Stimulated activated CD8-positive, alpha-beta memory T cell treated with anti-CD3 and anti-CD28 coated beads, Interleukin-2, amount 100 ng/mL, for 48 hours (primary cell): ENCODE results near the gene CD2.

Experiments used
- DNase-seq, 2 donors: peaks; one replicate each; pipeline ENCODE4 v3.0.0-alpha.2; 2020; ENCODE audit warnings: low read depth in 2 of 2

The CD2 gene

GRCh38 chr1:116754198-116754977 lies at the start of gene CD2:
CD2 (plus strand) TSS chr1:116754430; CDS start chr1:116754493, 63 bp downstream.
- DNase-seq, result no peak

GRCh38 chr1:116706123-116706522 lies 48.1 kb upstream of the CD2 start:
- no peak for DNase-seq

- DNase-seq, result no peak
Measured at GRCh38 chr1:116706841-116707240, 47.4 kb upstream of the CD2 start.

- DNase-seq, result no peak
Measured at GRCh38 chr1:116708255-116708900, 45.9 kb upstream of the CD2 start.

GRCh38 chr1:116709666-116710167 lies 44.5 kb upstream of the CD2 start:
- no peak for DNase-seq

GRCh38 chr1:116710420-116711262 lies 43.6 kb upstream of the CD2 start:
- DNase-seq, result no peak

- DNase-seq, result no peak
Measured at GRCh38 chr1:116711263-116711840, 42.9 kb upstream of the CD2 start.

- no peak for DNase-seq
Measured at GRCh38 chr1:116712510-116712909, 41.7 kb upstream of the CD2 start.

- no peak for DNase-seq
Measured at GRCh38 chr1:116713474-116713873, 40.8 kb upstream of the CD2 start.

GRCh38 chr1:116716391-116716790 lies 37.8 kb upstream of the CD2 start:
- no peak for DNase-seq

GRCh38 chr1:116717318-116717717 lies 36.9 kb upstream of the CD2 start:
- no peak for DNase-seq

GRCh38 chr1:116720364-116721038 lies 33.7 kb upstream of the CD2 start:
- DNase-seq, result no peak

- no peak for DNase-seq
Measured at GRCh38 chr1:116721039-116721405, 33.2 kb upstream of the CD2 start.

- no peak for DNase-seq
Measured at GRCh38 chr1:116721451-116722007, 32.7 kb upstream of the CD2 start.

GRCh38 chr1:116722016-116722838 lies 32.0 kb upstream of the CD2 start:
- no peak for DNase-seq

GRCh38 chr1:116724765-116725375 lies 29.4 kb upstream of the CD2 start:
- DNase-seq, result peak; percentile 61 to 63

GRCh38 chr1:116725798-116726197 lies 28.4 kb upstream of the CD2 start:
- no peak for DNase-seq

GRCh38 chr1:116726872-116727820 lies 27.1 kb upstream of the CD2 start:
- no peak for DNase-seq

GRCh38 chr1:116731439-116731838 lies 22.8 kb upstream of the CD2 start:
- no peak for DNase-seq
